Activated effector memory CD4-positive, alpha-beta T cell treated with anti-CD3 and anti-CD28 coated beads, Interleukin-2, amount 50 U/mL, for 16 hours (primary cell): Measurements from ENCODE around the gene INPP4B.

Experiments used
- DNase-seq: peaks from one replicate; pipeline ENCODE4 v3.0.0-alpha.2; 2020

INPP4B gene

DNA sequence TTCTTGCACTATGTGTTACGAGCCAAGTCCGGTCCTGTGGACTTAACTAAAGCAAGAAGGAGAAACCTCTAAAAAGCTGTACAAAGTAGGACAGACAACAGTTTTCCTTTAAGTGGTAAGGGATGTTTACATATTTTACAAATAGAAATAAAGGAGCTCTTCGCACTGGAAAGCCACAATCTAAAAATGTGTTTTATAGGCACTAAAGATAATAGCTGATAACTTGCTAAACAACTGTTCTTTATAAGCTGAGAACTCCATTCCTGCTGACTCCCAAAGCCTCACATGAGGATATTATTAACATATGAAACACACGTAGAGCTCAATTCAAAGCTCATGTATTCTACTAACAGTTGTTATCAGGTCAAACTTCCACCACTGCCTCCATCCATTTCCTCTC lies 519.9 kb downstream of the INPP4B start:
- no peak for DNase-seq

DNA sequence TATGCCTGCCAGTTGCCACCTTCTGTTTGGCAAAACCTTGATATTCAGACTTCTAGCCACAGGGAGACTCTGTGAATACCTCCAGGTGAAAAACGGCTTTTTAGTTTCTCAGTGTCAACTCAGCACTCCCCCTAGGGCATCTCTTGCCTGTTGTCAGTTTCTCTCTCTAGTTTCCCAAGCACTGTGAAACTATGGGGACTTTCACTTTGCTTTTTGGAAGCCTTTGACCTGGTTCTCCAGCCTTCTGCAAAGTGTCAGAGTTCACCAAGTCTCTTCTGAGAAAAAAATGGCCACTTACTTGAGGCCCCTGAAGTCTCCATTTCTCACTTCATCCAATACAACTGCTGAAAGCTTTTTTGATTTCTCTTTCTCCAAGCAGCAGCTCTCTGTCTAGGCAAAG lies 521.5 kb downstream of the INPP4B start:
- no peak for DNase-seq

DNA sequence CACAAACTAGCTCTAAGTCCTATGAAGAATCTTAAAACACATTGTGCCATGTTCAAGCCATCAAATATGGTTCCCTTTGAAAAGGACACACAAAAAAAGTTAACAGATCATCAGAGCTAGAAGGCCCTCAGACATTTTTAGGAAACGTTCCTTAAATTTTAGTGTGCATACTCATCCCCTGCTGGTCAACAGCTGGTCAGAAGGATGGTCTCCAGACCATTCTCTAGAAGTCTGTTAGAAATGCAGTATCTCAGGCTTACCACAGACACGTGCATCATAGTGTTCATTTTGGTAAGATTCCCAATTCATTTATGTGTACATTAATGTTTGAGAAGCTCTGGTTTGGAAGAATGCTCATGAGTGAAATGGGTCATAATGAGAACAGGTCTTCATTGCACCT lies 523.1 kb downstream of the INPP4B start:
- no peak for DNase-seq

DNA sequence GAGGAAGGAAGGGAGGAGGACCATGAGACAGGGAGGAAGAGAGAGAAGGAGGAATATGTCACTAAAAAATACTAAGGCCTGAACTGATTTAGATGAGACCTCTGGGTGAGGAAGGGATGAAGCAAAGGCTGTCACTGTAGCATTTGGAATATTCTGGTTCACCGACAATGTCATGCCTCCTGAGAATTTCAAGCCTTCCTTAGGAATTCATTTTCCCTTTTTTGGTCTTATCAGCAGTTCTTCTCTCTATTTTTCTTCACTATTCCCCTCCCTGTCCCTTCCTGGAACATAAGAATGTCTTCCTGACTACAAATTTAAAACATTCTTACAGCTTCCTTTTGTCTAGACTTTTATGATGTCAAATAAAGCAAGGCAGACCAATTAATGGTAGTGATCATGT lies 527.8 kb downstream of the INPP4B start:
- DNase-seq: no peak

DNA sequence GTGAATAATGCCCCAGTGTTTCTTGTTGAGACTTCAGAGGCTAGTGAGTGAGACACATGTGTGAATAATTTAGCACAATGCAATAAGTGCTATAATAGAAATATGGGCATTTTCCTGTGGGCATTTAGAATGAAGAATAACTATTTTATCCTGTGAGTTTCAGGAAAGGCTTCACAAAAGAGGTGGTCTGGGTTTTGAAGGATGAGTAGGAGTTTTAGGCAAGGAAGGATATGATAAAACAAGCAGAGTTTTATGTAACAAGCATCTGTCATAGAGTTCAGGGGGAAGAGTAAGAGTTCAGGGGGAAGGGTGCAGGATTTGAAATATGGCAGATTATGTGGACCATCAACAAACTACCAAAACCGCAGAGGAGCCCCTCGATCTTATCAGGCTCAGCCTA lies 529.2 kb downstream of the INPP4B start:
- DNase-seq: no peak

DNA sequence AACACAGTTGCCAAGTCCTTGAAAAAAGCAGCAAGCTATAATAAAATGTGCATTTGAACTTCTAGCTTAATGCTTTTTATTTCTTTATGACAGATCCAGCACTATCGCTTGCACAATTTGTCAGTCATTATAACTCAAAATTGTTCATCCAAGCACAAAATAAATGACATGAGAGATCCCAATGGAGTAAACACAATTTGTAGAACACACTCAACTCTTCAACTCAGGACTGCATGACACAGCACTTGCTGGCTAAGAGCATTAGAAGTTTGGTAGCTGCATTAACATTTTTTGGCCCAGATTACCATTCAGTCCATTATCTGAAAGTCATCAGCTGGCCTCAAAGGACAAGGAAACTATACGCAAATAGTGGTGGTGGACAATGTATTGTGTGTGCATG lies 530.1 kb downstream of the INPP4B start:
- no peak for DNase-seq

DNA sequence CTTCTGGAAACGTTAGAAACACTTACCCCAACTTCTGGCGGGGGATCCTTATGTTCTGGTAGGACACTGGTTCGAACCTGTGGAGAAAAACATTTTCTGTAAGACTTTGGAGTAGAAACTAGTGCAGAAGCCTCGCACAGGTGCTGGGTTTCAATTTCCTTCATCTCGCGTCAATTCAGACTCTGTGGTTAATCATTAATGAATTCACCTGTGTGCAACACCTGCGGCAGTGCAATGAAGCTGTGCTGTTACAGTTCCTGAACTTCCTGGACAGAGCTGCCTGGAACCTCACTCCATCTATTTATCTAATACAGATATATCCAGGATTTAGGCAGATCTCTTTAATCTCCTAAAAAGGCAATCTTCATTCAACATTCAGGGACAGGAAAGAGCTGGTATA lies 531.4 kb downstream of the INPP4B start:
- DNase-seq: no peak

DNA sequence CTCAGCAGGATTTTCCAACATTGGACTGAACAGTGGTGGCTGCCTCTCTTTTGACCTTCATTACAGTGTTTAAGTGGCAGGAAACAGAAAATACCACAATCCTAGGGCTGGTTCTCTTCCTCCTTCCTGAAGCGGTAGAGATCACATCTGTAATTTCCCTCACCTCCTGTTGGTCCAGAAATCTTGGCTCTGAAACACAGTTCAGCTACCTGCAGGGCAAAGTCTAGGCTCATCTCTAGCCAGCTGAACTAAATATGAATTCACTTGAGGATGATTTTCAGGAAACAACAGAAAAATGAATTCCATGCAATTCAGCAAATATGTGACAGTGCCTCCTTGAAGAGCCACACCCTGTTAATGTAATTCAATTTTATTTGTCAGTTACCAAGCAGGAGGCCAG lies 531.9 kb downstream of the INPP4B start:
- DNase-seq: no peak

DNA sequence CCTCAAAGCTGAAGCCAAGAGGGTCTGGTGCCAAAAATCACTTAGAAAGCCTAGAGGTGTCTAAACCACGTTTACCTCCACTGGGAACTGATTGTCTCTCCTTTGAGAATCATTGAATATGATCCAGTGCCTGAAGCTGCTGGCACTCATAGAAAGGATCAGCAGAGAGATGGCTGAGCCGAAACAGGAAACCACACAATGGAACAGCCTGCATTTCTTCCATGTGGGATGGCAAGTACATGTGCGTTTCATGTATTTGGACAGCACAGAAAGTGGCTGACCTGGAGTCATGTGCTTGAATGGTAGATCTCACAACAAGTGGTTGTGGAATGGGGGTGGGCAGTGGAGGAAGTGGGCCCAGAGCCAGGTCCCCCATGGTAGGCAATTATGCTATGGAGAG lies 533.7 kb downstream of the INPP4B start:
- no peak for DNase-seq

DNA sequence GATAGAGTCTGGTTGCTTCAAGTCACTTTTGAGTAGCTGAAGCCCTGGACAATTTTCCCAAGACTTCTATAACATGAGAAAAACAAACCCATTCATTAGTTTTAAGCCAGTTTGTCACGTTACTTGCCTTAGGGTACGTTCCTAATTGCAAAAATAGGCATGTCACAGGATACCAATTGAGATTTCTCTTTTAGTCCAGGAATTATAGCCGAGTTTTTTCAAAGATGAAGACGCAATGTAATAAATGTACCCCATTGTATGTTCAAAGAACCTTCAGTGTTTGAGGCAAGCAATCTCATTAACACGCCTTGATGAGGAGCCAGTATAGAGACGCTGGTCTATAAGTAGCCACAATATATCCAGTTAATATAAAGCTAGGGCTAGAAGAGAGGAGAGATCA lies 534.2 kb downstream of the INPP4B start:
- DNase-seq: no peak

DNA sequence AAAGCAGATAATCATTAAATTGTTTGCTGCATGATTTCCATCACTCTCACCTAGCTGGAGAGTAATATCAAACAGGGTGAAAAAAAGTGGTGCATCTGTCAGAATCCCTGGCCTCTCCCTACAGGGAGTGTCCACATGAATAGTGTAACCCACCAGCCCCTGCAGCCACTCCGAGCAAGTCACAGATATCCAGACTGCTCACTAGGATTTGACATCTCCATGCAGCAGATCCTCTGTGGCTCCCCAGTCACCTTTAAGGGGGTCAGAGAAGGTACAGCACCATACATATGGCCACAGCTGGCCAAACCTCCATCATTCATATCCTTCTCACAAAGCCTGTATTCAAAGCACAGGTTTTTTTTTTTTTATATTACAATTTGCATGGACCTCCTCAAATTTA lies 536.3 kb downstream of the INPP4B start:
- DNase-seq: no peak

DNA sequence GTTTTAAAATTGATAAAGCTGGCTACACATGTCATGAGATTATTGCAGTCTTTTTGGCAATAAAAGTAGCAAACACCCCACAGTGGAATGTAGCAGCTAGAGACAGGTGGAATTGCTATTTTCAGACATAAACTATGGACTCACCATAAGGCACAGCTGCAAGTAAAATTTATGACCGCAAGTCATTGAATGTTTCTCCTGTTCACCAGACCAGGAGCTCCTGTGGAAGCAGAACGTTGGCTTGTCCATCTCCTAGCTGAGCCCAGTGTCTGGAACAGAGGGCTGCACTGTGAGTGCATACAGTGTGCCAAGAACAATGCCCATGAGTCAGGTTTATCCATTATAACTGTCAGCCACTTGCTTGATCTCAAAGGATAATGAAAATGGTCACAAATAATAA lies 538.2 kb downstream of the INPP4B start:
- no peak for DNase-seq

DNA sequence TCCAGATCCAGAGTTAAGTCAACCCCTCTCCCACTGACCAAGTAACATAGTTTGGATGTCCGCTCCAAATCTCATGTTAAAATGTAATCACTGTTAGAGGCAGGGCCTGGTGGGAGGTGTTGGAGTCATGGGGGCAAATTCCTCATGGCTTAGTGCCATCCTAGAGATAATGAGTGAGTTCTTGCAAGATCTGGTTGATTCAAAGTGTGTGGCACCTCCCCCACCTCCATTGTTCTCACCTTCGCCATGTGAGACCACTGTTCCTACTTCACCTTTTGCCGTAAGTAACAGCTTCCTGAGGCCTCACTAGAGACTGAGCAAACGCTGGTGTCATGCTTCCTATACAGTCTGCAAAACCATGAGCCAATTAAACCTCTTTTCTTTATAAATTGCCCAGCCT lies 548.8 kb downstream of the INPP4B start:
- no peak for DNase-seq

DNA sequence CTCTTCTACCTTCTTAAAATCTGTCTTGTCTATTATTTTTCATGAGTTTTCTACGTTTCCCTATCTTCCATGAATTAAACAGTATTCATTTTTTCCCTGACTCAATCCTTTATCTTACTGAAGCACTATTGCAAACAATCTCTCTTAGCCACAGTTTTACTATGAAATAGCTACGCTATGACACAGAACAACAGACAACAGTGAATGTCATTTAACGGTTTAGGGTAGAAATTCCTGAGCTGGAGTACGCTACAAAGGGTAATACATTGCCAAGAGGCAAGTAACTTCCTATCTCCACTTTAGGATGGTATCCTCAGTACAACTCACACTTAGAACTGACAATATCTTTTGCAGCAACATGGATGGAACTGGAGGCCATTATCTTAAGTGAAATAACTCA lies 552.6 kb downstream of the INPP4B start:
- DNase-seq: no peak

DNA sequence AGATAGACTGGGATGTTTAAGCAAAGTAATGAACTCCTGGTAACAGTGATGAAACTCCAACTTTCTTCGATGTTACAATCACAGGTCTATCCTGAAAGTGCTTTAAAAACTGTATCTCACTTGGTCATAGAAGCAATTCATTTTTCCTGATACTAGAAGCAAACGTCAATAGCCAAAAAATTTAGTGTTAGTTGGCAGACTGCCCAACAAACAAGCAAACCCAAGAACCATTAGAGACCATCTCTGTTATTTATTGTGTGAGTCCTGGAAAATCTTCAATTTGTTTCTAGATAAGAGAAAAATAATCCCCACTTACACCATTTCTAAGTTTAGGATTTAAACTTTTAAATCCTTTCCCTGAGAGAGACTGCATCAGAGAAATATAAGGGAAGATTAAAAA lies 553.9 kb downstream of the INPP4B start:
- no peak for DNase-seq

DNA sequence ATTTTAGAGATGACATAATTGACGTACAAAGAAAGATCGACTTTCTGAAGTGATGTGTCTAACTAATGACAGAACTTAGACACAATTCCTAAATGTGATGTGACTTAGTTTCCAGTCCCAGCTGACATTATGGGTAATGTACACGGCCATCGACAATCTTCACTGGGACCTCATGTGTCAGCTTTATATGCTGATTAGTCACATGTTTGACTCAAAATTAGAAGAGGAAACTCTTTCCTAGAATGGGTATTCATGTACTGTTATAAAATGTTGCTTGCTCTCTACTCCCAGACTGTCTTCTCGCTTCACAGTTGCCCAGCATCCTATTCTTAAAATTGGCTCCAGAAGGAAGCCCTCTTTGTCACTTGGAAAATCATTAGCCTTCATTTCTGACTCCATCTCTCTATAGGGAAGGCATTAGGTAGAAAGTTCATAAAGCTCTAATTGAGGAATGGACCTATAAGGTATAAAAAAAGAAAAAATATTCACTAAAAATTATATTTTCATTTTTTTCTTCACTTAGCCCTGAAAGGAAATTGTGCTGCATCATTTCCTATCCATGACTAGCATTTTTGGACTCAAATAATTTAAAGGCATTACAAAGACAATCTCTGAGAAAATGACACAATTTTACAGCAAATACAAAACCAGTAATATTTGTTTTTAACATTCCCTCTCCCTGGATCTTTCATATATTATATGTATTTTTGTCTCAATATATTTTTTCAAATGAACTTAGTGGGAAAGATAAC lies 554.6 kb downstream of the INPP4B start:
- DNase-seq: no peak

DNA sequence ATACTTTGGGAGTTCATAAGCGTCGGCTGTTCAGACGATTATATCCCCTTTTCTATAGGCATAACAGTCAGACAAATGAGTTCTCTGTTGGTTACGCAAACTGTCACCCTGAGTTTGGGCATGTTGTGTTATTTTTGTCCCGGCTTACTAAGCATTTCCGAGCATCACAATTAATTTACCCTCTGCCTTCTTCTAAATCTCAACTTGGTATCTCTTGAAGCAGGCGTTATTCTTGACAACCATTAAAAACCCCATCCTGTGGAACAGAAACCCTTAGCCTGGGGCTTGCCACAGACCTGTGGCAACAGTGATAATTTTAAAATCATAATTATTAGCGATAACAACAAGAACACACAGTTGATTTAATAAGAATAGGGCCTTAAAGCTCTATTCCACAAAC lies 558.7 kb downstream of the INPP4B start:
- no peak for DNase-seq

DNA sequence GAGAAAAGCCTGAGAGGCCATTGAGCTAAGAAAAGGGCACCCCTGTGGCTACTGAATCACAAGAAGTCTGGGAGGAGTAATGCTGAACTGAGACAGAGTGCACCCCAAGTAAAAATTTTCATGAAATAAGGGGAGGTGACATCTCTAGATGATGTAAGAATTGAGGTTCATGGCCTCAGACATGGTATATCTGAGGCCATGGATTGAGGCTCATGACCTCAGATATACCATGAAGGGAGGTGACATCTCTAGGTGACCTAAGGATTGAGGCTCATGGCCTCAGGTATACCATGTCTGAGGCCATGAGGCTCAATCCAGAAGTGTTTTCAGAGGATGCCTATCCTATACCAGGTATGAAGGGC lies 560.9 kb downstream of the INPP4B start:
- no peak for DNase-seq

DNA sequence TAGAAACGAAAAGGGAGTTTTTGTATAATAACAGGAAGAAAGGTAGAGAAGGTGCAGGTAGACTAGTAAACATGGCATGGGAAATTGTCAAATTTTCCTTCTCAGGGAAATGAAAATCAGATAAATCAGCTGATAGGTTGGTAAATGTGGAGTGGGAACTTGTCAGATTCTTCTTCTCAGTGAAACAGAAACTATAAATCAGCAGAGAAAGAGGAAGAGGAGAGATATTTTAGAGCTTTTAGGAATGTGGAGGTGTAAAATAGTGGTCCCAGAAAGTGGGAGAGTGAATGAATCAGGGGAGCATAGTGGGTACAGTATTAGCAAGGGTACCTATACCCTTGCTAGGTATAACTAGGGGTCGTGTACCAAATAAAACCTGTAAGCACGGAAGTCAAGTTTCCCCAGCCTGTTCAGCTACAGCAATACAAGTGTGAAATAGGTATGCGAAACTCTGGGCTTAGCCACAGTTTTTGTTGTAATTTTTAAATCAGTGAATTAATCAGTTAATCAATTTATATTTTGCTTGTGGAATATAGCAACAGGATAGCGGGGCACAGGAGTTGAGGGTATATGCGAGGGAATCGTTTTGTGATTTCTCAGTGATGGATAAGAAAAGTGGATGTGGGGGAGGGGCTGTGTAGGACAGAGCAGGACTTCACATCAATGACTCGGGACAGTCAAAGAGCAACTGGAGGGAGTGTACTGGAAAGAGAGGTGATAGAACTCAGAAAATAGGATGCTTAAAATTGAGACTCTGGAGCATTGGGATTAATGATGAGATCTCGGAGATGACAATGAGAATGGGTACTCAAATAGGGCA lies 561.5 kb downstream of the INPP4B start:
- no peak for DNase-seq

DNA sequence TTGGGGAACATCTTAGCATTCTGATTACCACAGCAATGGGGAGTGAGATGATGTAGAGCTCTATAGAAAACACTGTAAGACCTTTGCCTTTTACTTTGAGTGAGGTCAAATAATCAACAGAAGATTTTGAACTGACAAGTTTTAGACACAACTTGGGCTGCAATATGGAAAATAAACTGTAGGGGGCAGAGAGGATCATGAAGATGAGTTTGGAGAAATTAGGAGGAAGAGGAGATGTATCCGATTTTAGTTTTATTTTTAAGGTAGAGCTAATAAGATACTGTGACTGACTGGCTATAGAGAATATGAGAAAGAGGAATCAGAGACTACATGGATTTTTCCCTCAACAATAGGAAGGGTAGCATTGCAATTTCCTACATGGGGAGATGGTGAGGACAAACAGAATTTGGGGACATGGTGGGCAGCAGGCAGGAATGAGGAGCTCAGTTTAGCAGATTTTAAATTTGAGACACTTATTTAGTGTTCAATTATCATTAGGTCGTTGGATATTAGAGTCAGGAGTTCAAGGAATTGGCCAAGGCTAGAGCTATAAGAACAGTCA lies 563.1 kb downstream of the INPP4B start:
- no peak for DNase-seq

DNA sequence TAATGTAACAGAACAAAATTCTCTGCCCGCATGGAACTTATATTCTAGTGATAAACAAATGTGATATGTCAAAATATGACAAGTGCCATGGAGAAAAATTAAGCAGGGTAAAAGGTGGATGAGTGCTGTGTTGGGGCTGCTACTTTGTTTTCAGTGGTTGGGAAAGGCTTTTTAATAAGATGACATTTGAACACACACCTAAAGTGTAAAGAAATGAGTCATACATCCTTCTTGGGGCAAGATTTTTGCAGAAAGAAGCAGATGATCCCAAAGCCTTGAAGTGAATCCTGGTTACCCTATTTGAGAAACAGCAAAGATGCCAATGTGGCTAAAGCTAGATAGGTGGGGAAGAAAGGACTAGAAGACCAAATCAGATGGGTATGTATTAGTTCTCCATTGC lies 564.1 kb downstream of the INPP4B start:
- no peak for DNase-seq

DNA sequence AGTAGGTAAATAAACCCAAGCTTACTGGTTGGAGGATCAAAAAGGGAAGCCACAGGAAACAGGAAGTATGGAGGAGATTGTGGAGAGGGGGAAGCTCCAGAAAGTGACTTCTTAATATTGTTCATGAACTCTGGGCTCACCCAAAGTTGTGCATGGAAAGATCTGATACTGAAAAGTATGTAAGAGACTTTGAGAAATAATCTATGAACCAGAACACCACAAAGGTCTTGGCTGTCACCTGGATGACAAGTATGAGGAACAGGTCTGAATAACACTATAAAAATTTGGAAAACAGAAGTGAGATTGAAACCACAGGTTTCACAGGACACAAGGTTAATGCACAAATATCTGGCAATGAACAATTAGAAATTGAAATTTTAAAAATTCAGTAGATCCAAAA lies 567.4 kb downstream of the INPP4B start:
- no peak for DNase-seq

DNA sequence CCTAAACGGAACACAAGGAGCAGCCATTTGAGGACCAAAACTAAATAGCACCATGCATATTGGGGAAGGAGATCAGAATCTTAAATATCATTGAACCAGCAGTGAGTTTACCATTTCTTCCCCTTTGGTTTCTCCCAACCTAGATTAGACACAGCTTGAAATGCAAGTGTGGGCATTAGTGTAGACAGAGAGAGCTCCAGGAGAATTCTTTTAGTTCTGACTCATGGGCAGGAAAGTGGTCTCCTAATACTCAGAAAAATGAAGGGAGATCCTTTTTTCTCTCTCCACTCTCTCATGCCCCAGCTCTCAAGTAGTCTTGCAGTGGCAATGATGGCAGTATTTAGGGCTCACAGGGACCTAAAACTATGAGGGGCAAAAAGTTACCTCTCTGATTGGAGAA lies 567.9 kb downstream of the INPP4B start:
- no peak for DNase-seq

DNA sequence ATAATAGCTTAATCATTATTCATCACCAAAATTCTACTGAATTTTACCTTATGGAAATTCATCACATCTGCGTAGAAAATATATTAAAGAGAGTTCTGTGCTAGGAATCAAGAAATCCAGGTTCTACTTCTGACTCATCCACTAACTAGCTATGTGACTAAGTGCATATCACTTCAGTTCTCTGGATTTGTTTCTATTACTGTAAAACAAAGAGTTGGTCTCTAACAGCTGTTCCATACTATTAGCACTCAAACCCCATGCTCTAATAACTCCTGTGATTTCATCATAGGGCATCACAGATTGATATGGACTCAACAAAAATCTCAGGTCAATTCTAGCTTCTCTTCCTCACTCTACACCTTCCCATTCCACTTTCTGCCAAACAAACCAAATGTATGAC lies 572.0 kb downstream of the INPP4B start:
- DNase-seq: no peak

DNA sequence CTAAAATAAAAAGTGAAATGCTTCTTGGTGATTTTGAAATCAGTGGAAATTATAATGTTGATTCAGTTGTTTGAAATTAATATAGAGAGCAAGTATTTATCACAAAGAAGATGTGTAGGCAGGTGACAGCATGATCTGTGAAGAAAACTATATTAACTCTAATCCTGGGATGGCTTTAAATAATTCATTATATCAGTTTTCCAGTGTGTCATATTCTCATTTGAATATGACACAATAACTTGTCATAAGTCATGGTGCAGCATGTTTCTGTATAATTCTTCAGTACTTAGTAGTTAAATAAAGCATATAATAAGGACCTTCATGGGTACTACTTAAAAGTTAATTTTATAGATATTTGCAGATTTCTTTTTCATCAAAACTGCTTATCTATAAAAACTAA lies 573.6 kb downstream of the INPP4B start:
- DNase-seq: no peak
